ENCODE data around the gene NISCH.

Gene NISCH

GRCh38 chr3:52447512-52448355 is 7.7 kb upstream of the NISCH start:
- DNase-seq: no peak

- DNase-seq: no peak
Measured at GRCh38 chr3:52450489-52451236, 4.7 kb upstream of the NISCH start.

GRCh38 chr3:52451237-52452083 is 3.9 kb upstream of the NISCH start:
- DNase-seq: no peak

- DNase-seq: no peak
Measured at GRCh38 chr3:52452126-52452525, 3.3 kb upstream of the NISCH start.

- no peak for DNase-seq
Measured at GRCh38 chr3:52452570-52453221, 2.7 kb upstream of the NISCH start.

GRCh38 chr3:52453496-52454249 is 1.7 kb upstream of the NISCH start, which contains the start of gene TNNC1:
Gene TNNC1 (minus strand): TSS chr3:52454041. CDS start chr3:52454015, 26 bp downstream.
- no peak for DNase-seq

- DNase-seq: no peak
Measured at GRCh38 chr3:52454250-52454937, 1.0 kb upstream of the NISCH start.

- no peak for DNase-seq
Measured at GRCh38 chr3:52454938-52455282, 494 bp upstream of the NISCH start.

GRCh38 chr3:52456169-52456799 is 880 bp downstream of the NISCH start:
- peak in 1 of 4 experiments; percentile 36 for DNase-seq

- no peak for DNase-seq
Measured at GRCh38 chr3:52456800-52457183, 1.4 kb downstream of the NISCH start.

GRCh38 chr3:52458031-52458760 is 2.8 kb downstream of the NISCH start:
- no peak for DNase-seq

GRCh38 chr3:52458770-52459545 is 3.6 kb downstream of the NISCH start:
- no peak for DNase-seq

GRCh38 chr3:52461874-52462273 is 6.5 kb downstream of the NISCH start:
- no peak for DNase-seq

- DNase-seq: peak in 3 of 4 experiments; percentile 1 to 64 (median 43)
Measured at GRCh38 chr3:52463416-52463815, 8.0 kb downstream of the NISCH start.

- peak; percentile 24 to 58 (median 43) for DNase-seq
Measured at GRCh38 chr3:52468336-52468735, 12.9 kb downstream of the NISCH start.

- no peak for DNase-seq
Measured at GRCh38 chr3:52469001-52469400, 13.6 kb downstream of the NISCH start.

GRCh38 chr3:52470920-52471319 is 15.5 kb downstream of the NISCH start:
- DNase-seq: no peak

- DNase-seq: peak; percentile 89 to 93 (median 92)
Measured at GRCh38 chr3:52471371-52472238, 16.2 kb downstream of the NISCH start.

Data from suppressor macrophage (primary cell).